EH (cell line): ENCODE data around the gene SLC25A38.
"Not testable (repeated sequence)": the region's sequence is repeated elsewhere in the genome, so short reads cannot be mapped to it uniquely, and the experiment has no call there.

Source experiments
- DNase-seq: peaks from one replicate; pipeline ENCODE4 v3.0.0-alpha.2; 2015; ENCODE audit warnings: low read depth

SLC25A38 gene

GRCh38 chr3:39407773-39408492 is 24.8 kb downstream of the SLC25A38 start:
- peak; percentile 40 for DNase-seq

GRCh38 chr3:39408493-39409372 is 25.6 kb downstream of the SLC25A38 start:
- DNase-seq: no peak

- no peak for DNase-seq
Measured at GRCh38 chr3:39409514-39410136, 26.5 kb downstream of the SLC25A38 start.

- no peak for DNase-seq
Measured at GRCh38 chr3:39410893-39411292, 27.7 kb downstream of the SLC25A38 start.

- DNase-seq: no peak
Measured at GRCh38 chr3:39412668-39413260, 29.6 kb downstream of the SLC25A38 start.

GRCh38 chr3:39413691-39414420 is 30.7 kb downstream of the SLC25A38 start:
- peak; percentile 32 for DNase-seq

- peak; percentile 23 for DNase-seq
Measured at GRCh38 chr3:39414421-39414907, 31.3 kb downstream of the SLC25A38 start.

- not testable (repeated sequence) for DNase-seq
Measured at GRCh38 chr3:39415302-39415701, 32.1 kb downstream of the SLC25A38 start.

GRCh38 chr3:39415983-39416382 is 32.8 kb downstream of the SLC25A38 start:
- DNase-seq: peak; percentile 9

- DNase-seq: not testable (repeated sequence)
Measured at GRCh38 chr3:39416998-39417397, 33.8 kb downstream of the SLC25A38 start.

- not testable (repeated sequence) for DNase-seq
Measured at GRCh38 chr3:39418556-39419225, 35.5 kb downstream of the SLC25A38 start.

GRCh38 chr3:39419742-39420315 is 36.7 kb downstream of the SLC25A38 start:
- DNase-seq: no peak

- no peak for DNase-seq
Measured at GRCh38 chr3:39420543-39420942, 37.4 kb downstream of the SLC25A38 start.

- DNase-seq: no peak
Measured at GRCh38 chr3:39423436-39423970, 40.3 kb downstream of the SLC25A38 start.

GRCh38 chr3:39426312-39426711 is 43.1 kb downstream of the SLC25A38 start:
- no peak for DNase-seq

- DNase-seq: no peak
Measured at GRCh38 chr3:39427506-39427905, 44.3 kb downstream of the SLC25A38 start.

GRCh38 chr3:39428745-39429201 is 45.6 kb downstream of the SLC25A38 start:
- no peak for DNase-seq

GRCh38 chr3:39429466-39429865 is 46.3 kb downstream of the SLC25A38 start:
- DNase-seq: no peak

GRCh38 chr3:39432342-39432741 is 49.2 kb downstream of the SLC25A38 start:
- no peak for DNase-seq

GRCh38 chr3:39433642-39434041 is 50.5 kb downstream of the SLC25A38 start:
- DNase-seq: peak; percentile 65
